NCI-H146 treated with DMSO at 0.1 percent for 48 hours (cell line): ENCODE data around the gene GOLGA8B.
"Not testable (repeated sequence)": the region's sequence is repeated elsewhere in the genome, so short reads cannot be mapped to it uniquely, and the experiment has no call there.

Source experiments
- DNase-seq: peaks from one replicate; lab custom pipeline; 2025; ENCODE audit not compliant: unreplicated experiment; lab: John Stamatoyannopoulos, UW

Gene GOLGA8B

GRCh38 chr15:34583399-34584329 lies at the start of gene GOLGA8B:
Gene GOLGA8B (minus strand): TSS chr15:34583651. CDS start chr15:34535912, 47,739 bp downstream.
- peak; percentile 2 for DNase-seq

GRCh38 chr15:34633165-34633564 lies 49.7 kb upstream of the GOLGA8B start:
- DNase-seq, result not testable (repeated sequence)

- DNase-seq, result no peak
Observed at GRCh38 chr15:34628577-34629152, 45.2 kb upstream of the GOLGA8B start.

- no peak for DNase-seq
Observed at GRCh38 chr15:34625007-34625406, 41.6 kb upstream of the GOLGA8B start.

GRCh38 chr15:34621675-34622074 lies 38.2 kb upstream of the GOLGA8B start:
- no peak for DNase-seq

- no peak for DNase-seq
Observed at GRCh38 chr15:34620814-34621213, 37.4 kb upstream of the GOLGA8B start.

GRCh38 chr15:34620142-34620541 lies 36.7 kb upstream of the GOLGA8B start:
- DNase-seq, result no peak

DNA sequence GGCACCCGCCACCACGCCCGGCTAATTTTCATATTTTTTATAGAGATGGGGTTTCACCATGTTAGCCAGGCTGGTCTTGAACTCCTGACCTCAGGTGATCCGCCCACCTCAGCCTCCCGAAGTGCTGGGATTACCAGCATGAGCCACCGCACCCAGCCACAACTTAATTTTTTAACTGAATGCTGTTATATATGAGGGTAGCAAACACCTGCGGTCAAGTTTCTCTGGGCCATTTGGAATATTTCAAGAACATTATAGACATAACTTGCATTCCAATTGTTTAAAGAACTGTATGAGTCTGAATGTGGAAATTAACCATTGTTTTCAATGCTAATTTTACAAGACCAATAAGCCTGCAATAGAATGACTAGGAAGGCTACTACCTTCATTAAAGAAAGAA lies 35.7 kb upstream of the GOLGA8B start:
- no peak for DNase-seq

GRCh38 chr15:34618073-34618472 lies 34.6 kb upstream of the GOLGA8B start:
- no peak for DNase-seq

GRCh38 chr15:34616613-34617012 lies 33.2 kb upstream of the GOLGA8B start:
- DNase-seq, result no peak

GRCh38 chr15:34613997-34614396 lies 30.5 kb upstream of the GOLGA8B start:
- no peak for DNase-seq

- DNase-seq, result no peak
Observed at GRCh38 chr15:34613301-34613700, 29.9 kb upstream of the GOLGA8B start.

- DNase-seq, result no peak
Observed at GRCh38 chr15:34610354-34610753, 26.9 kb upstream of the GOLGA8B start.

DNA sequence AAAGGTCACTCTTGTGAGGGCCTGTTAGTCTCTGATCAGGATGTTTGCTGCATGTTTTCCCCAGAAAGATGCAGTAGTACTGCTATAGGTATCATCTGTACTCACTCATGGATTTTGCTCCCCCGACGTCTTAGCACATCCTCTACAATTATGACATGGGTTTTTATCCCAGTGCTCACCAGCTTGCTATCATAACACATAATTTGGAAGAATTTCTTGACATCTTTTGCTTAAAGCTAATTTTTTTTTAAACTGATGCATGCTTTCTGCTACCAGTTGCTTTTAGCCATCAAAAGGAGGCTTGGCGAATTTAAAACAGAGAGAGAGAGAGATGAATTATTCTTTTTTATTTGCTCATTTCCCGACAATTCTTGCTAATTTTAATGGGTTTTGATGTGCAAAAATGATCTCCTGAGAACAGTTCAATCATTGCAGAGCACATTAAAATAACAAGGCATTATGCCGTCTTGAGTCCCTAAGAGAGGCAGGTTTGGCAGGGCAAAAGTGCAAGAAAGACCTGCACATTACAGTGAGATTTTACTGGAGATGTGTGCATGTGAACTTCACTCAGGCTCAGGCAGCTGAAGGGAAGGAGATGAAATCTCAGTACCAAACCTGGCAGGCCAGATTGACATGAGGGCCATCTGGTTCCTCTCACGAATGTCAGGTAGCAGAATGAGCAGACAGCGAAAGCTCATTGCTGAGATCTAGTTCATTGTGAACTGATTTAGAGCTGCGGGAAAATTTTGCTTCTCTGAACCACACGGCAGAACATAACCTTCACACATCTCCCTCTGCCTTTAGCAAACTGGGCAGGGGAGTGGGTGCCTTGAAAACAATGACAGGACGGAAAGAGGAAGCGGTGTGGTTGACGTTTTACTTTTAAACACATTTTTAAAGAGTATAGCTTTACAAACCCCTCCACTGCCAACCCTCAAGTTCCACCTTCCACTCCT lies 25.9 kb upstream of the GOLGA8B start:
- DNase-seq, result no peak

DNA sequence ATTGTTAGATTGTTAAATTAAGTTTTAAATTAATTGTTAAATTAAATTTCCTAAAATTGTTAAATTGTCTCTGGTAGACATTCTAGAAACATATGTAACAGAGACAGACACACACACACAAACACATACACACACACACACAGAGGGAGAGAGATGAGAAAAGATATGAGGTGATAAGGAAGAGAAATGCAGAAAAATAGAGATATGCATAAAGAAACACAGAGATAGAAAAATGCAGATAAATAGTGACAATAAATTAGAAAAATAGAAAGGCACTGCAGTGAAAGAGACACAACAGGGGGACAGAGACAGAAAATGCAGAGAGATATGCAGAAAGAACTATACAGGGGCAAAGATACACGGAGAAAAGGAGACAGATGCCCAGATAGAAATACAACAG lies 25.1 kb upstream of the GOLGA8B start:
- no peak for DNase-seq

GRCh38 chr15:34607832-34608231 lies 24.4 kb upstream of the GOLGA8B start:
- DNase-seq, result no peak

- DNase-seq, result no peak
Observed at GRCh38 chr15:34606545-34606944, 23.1 kb upstream of the GOLGA8B start.

GRCh38 chr15:34606131-34606530 lies 22.7 kb upstream of the GOLGA8B start:
- no peak for DNase-seq

DNA sequence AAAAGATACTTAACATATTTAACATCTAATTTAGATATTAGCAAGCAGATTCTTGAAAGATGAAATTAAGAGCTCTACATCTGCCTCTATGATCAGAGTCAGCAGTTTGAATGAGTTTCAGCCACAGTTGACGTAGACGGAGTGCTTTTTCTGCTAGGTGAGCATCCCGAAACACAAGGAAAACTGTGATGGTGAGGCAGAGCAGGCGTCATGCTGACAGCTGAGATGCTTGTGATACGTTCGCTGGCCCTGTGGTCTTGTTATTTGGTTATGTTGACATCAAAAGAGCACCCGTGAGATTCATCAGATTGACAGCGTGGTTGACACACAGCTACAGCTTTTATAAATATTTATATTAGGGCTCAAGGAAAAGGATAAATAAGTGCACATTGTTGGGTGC lies 19.6 kb upstream of the GOLGA8B start:
- no peak for DNase-seq

DNA sequence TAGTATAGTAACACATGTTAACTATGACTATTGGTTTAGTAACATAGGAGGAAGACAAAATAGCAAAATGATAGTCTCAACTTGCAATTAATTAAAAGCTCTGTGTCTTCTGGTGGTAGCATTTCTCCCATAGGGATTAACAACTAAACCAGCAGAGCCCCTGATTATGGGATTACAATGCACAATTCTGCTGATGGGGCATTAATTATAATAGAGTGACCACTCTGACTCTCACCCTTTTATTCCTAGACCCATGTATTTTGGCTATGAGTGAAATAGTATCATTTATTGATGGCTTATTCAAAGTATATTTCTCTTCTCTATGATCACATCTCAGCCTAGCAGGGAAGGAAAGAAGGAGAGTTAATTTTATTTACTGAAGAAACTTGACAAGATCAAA lies 17.5 kb upstream of the GOLGA8B start:
- no peak for DNase-seq
